AG04450 (cell line): ENCODE results near the gene GMDS. TPM values are rescaled to one million over a fixed set of nuclear protein-coding genes. Genes with fewer than 3 reads are reported as not detected.

Experiments
- CTCF ChIA-PET: fragments of 300-600, 350-600 bp; formaldehyde crosslinking; extraction: SDS; loops from one replicate; lab custom pipeline; 2022; ENCODE audit warnings: antibody characterized with exemption, inconsistent platforms; lab: Charles Lee
- POLR2A ChIA-PET: fragments of 350-600 bp; formaldehyde crosslinking; extraction: SDS; loops from one replicate; lab custom pipeline; 2021; ENCODE audit warnings: antibody characterized with exemption, inconsistent platforms; lab: Yijun Ruan, JAX
- DNase-seq: peaks from one replicate; pipeline ENCODE4 v3.0.0-alpha.2; 2011; ENCODE audit warnings: low read depth, low spot score
- H3K27ac ChIP-seq: one replicate; pipeline ENCODE4 v1.5.1; 2012; ENCODE audit warnings: low read depth, low read length, control low read depth
- H3K27me3 ChIP-seq: one replicate; pipeline ENCODE4 v1.6.0; 2012; ENCODE audit warnings: low read length; ENCODE audit not compliant: control insufficient read depth, insufficient read depth
- H3K4me3 ChIP-seq: 2 replicates; pipeline ENCODE4 v1.5.1; 2011; ENCODE audit warnings: mild to moderate bottlenecking, low read depth, low read length, control low read depth
- H3K9me3 ChIP-seq: 2 replicates; pipeline ENCODE4 v1.5.1; 2012; ENCODE audit warnings: low read length; ENCODE audit not compliant: control insufficient read depth, insufficient read depth
- polyA plus RNA-seq: library from polyadenylated mRNA; depleted of rRNA; stranded (reverse); fragments of >200 nt; gene quantifications from 2 replicates; pipeline ENCODE4 v1.2.3, GENCODE V29; 2011
- TF ChIP-seq, protein P1 (sequence below): IDR thresholded peaks from 2 replicates; pipeline ENCODE4 v1.5.1; 2011; ENCODE audit warnings: low read depth, low read length, control low read depth, inconsistent platforms

The GMDS gene
- polyA plus RNA-seq, 1 experiment: 26.4 TPM

- POLR2A ChIA-PET: no interaction called here
- Histone ChIP-seq H3K27me3 (peaks cover 32% of the 10 kb centered on the region), H3K9me3 (no peaks in the 10 kb centered on the region), H3K27ac (no peak overlapping the region), H3K4me3 (no peak overlapping the region)
- CTCF ChIA-PET: interaction anchor here (1.1 kb wide), 1 partner anchor 1049 kb away, joined by 5 read pairs; no protein-coding TSS in a partner anchor
- no peak for DNase-seq
- TF ChIP-seq, protein P1, sequence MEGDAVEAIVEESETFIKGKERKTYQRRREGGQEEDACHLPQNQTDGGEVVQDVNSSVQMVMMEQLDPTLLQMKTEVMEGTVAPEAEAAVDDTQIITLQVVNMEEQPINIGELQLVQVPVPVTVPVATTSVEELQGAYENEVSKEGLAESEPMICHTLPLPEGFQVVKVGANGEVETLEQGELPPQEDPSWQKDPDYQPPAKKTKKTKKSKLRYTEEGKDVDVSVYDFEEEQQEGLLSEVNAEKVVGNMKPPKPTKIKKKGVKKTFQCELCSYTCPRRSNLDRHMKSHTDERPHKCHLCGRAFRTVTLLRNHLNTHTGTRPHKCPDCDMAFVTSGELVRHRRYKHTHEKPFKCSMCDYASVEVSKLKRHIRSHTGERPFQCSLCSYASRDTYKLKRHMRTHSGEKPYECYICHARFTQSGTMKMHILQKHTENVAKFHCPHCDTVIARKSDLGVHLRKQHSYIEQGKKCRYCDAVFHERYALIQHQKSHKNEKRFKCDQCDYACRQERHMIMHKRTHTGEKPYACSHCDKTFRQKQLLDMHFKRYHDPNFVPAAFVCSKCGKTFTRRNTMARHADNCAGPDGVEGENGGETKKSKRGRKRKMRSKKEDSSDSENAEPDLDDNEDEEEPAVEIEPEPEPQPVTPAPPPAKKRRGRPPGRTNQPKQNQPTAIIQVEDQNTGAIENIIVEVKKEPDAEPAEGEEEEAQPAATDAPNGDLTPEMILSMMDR: no peak
These were observed 659.1 kb downstream of the GMDS start for GRCh38 chr6:1586256-1586655.

- TF ChIP-seq, protein P1: no peak
- Histone ChIP-seq H3K27me3 (peaks cover 32% of the 10 kb centered on the region), H3K4me3 (no peak overlapping the region), H3K9me3 (no peaks in the 10 kb centered on the region), H3K27ac (no peak overlapping the region)
- no peak for DNase-seq
- ChIA-PET CTCF (interaction anchor here (1.1 to 1.3 kb wide), 2 partner anchors 11 to 1049 kb away, joined by 5 to 10 read pairs; no protein-coding TSS in a partner anchor), POLR2A (no interaction called here)
These were observed 659.7 kb downstream of the GMDS start for GRCh38 chr6:1585669-1586049.

DNA sequence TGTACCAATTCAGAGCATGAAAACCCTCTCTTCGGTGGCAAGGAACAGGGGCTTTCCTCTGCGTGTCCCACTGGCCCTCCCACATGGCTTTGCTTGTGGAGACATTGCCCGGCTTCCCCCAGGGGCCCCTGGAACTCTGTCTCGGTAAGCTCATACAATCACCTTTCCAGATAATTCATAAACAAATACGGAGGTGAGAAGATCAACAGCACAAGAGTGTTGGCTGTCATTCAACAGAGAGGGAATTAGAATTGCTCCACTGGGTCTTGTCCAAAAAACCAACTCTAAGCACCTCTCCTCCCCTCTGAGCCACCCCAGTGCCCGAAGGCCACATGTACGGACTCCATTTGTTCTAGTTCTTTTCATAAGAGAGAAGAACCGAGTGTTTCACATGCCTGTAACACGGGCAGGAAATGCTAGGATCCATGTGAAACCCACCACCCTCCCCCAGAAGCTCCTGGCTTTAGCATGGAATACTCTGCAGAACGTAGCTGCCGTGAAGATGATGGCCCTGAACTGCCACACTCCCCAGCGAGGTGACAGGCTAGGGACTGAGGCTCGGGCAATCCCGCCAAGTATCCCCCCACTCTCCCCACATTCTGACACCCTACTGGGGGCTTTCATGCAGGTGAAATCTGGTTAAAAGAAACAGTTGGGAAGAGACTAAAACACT, 660.3 kb downstream of the GMDS start:
- CTCF ChIA-PET: interaction anchor here (1.1 to 1.3 kb wide), 2 partner anchors 11 to 1050 kb away, joined by 5 to 10 read pairs; no protein-coding TSS in a partner anchor
- Histone ChIP-seq H3K9me3 (no peaks in the 10 kb centered on the region), H3K27ac (no peak overlapping the region), H3K27me3 (peaks cover 31% of the 10 kb centered on the region), H3K4me3 (no peak overlapping the region)
- POLR2A ChIA-PET: no interaction called here
- DNase-seq: no peak
- TF ChIP-seq, protein P1: no peak

GRCh38 chr6:1584146-1584545, 661.3 kb downstream of the GMDS start:
- Histone ChIP-seq H3K9me3 (no peaks in the 10 kb centered on the region), H3K4me3 (no peak overlapping the region), H3K27ac (no peak overlapping the region), H3K27me3 (peaks cover 32% of the 10 kb centered on the region)
- no peak for DNase-seq
- CTCF ChIA-PET: no interaction called here
- POLR2A ChIA-PET: no interaction called here
- TF ChIP-seq, protein P1: no peak
